Measurements from ENCODE around the gene MGARP.

The MGARP gene

GRCh38 chr4:139229534-139230039, 50.4 kb downstream of the MGARP start:
- peak; percentile 66 for TF ChIP-seq CTCF (IDR thresholded peaks at IDR 0.05; ENCODE audit: insufficient read depth, low read depth, low read length, missing control alignments)
- peak; percentile 70 for DNase-seq (ENCODE audit: low read depth)
- no peak overlapping the region for H3K4me3 ChIP-seq (ENCODE audit: low read length)

- peak; percentile 43 for TF ChIP-seq CTCF (IDR thresholded peaks at IDR 0.05; ENCODE audit: insufficient read depth, low read depth, low read length, missing control alignments)
- peak; percentile 28 for DNase-seq (ENCODE audit: low read depth)
- H3K4me3 ChIP-seq (ENCODE audit: low read length) = no peak overlapping the region
These were observed 52.2 kb downstream of the MGARP start for GRCh38 chr4:139227729-139228404.

DNA sequence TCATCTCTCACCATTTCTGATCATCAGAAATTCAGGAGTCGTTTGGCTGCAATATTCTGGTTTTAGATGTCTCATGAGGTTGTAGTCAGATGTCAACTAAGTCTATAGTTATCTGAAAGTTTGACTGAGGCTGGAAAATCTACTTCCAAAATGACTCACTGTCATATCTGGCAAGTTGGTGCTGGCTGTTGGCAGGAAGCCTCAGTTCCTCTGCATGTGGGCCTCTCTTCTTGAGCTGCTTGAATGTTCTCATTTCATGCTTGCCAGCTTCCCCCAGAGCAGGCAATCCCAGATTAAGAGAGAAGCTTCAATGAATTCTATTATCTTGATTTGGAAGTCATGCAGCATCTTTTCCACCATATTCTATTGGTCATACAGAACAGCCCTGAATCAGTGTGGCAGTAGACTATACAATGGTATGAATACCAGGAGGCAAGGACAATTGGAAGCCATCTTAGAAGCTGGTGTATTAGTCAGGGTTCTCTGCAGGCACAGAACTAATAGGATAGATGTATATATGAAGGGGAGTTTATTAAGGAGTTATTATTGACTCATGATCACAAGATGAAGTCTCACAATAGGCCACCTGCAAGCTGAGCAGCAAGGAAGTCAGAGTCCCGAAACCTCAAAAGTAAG, 56.2 kb downstream of the MGARP start:
- DNase-seq (ENCODE audit: low read depth) = peak; percentile 91
- H3K4me3 ChIP-seq (ENCODE audit: low read length) = no peak overlapping the region
- no peak for TF ChIP-seq CTCF (IDR thresholded peaks at IDR 0.05; ENCODE audit: insufficient read depth, low read depth, low read length, missing control alignments)

DNA sequence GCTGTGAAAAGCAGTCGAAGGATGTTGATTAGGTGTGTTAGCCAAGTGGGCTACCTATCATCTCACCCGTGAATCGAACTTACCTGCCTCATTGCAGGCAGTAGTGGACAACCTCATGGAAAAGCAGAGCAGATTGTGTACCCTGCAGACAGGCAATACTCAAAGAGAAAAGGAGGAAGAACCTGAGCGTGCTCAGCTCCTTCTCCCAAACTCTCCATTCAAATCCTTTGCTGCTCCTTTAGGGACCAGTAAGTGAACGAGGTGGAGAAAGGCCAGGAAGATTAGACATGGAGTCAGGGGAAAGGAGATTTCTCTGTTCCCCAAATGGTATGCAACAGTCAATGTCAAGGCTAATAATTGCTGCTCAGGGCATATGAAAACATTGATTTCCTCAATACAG, 57.8 kb downstream of the MGARP start:
- no peak overlapping the region for H3K4me3 ChIP-seq (ENCODE audit: low read length)
- TF ChIP-seq CTCF (IDR thresholded peaks at IDR 0.05; ENCODE audit: insufficient read depth, low read depth, low read length, missing control alignments) = no peak
- DNase-seq (ENCODE audit: low read depth) = no peak

- no peak for TF ChIP-seq CTCF (IDR thresholded peaks at IDR 0.05; ENCODE audit: insufficient read depth, low read depth, low read length, missing control alignments)
- DNase-seq (ENCODE audit: low read depth) = no peak
- no peak overlapping the region for H3K4me3 ChIP-seq (ENCODE audit: low read length)
These were observed 58.3 kb downstream of the MGARP start for GRCh38 chr4:139221687-139222086.

- H3K4me3 ChIP-seq (ENCODE audit: low read length) = no peak overlapping the region
- no peak for DNase-seq (ENCODE audit: low read depth)
These were observed 60.5 kb downstream of the MGARP start for GRCh38 chr4:139219450-139220055.

More at GRCh38 chr4:139219450-139220055, 60.5 kb downstream of the MGARP start:
- no peak for TF ChIP-seq CTCF (IDR thresholded peaks at IDR 0.05; ENCODE audit: insufficient read depth, low read depth, low read length, missing control alignments)

Data from epithelial cell of esophagus (primary cell).